Measurements from ENCODE around the gene PSMA1. TPM values are rescaled to one million over a fixed set of nuclear protein-coding genes. Genes with fewer than 3 reads are reported as not detected.

PSMA1 gene
- 177 to 200 TPM (median 189 TPM) in 5 replicates for total RNA-seq (2022; extraction: Qiagen RNA extraction; ENCODE audit: low read depth)

GRCh38 chr11:14519917-14520746 lies at the start of gene PSMA1:
Gene PSMA1 (minus strand): TSS chr11:14520386. CDS start chr11:14520299, 87 bp downstream.

GRCh38 chr11:14499560-14500180 lies 20.5 kb downstream of the PSMA1 start, which contains the start of gene COPB1:
Gene COPB1 (minus strand): TSS chr11:14499811. CDS start chr11:14498928, 883 bp downstream.

Other genes with a start within 250 kb of the PSMA1 start
- 47.8 to 56.8 TPM (median 51.9 TPM) in 5 replicates for gene RRAS2, start 161.2 kb downstream of the PSMA1 start, total RNA-seq (2022; extraction: Qiagen RNA extraction; ENCODE audit: low read depth)
- gene COPB1, start 20.6 kb downstream of the PSMA1 start, total RNA-seq (2022; extraction: Qiagen RNA extraction; ENCODE audit: low read depth), result 97.0 to 124 TPM (median 122 TPM) in 5 replicates
- gene PDE3B, start 123.4 kb upstream of the PSMA1 start, total RNA-seq (2022; extraction: Qiagen RNA extraction; ENCODE audit: low read depth), result 1.8 to 2.2 TPM (median 2.1 TPM) in 5 replicates

Data from A549 treated with GW870086 at 1 μM for 4 hours (cell line).